ENCODE data around the gene PXYLP1.
"Not testable (repeated sequence)": the region's sequence is repeated elsewhere in the genome, so short reads cannot be mapped to it uniquely, and the experiment has no call there.

Gene PXYLP1

GRCh38 chr3:141274411-141275031 lies 42.9 kb downstream of the PXYLP1 start:
- no peak for DNase-seq

- no peak for DNase-seq
Observed at GRCh38 chr3:141275032-141275422, 43.4 kb downstream of the PXYLP1 start.

- no peak for DNase-seq
Observed at GRCh38 chr3:141275511-141275910, 43.9 kb downstream of the PXYLP1 start.

GRCh38 chr3:141275973-141276372 lies 44.3 kb downstream of the PXYLP1 start:
- DNase-seq = no peak

GRCh38 chr3:141276398-141276797 lies 44.8 kb downstream of the PXYLP1 start:
- no peak for DNase-seq

- no peak for DNase-seq
Observed at GRCh38 chr3:141277451-141277850, 45.8 kb downstream of the PXYLP1 start.

- no peak for DNase-seq
Observed at GRCh38 chr3:141278196-141279076, 46.8 kb downstream of the PXYLP1 start.

GRCh38 chr3:141279077-141279967 lies 47.7 kb downstream of the PXYLP1 start:
- no peak for DNase-seq

GRCh38 chr3:141280086-141280485 lies 48.5 kb downstream of the PXYLP1 start:
- no peak for DNase-seq

GRCh38 chr3:141280690-141281089 lies 49.1 kb downstream of the PXYLP1 start:
- DNase-seq = no peak

- no peak for DNase-seq
Observed at GRCh38 chr3:141285570-141285969, 53.9 kb downstream of the PXYLP1 start.

GRCh38 chr3:141286856-141287255 lies 55.2 kb downstream of the PXYLP1 start:
- DNase-seq = no peak

- no peak for DNase-seq
Observed at GRCh38 chr3:141287326-141287725, 55.7 kb downstream of the PXYLP1 start.

GRCh38 chr3:141288336-141288990 lies 56.8 kb downstream of the PXYLP1 start:
- no peak for DNase-seq

- no peak for DNase-seq
Observed at GRCh38 chr3:141289228-141289772, 57.7 kb downstream of the PXYLP1 start.

- no peak for DNase-seq
Observed at GRCh38 chr3:141291559-141292355, 60.1 kb downstream of the PXYLP1 start.

- no peak for DNase-seq
Observed at GRCh38 chr3:141292356-141293058, 60.9 kb downstream of the PXYLP1 start.

GRCh38 chr3:141294301-141294700 lies 62.7 kb downstream of the PXYLP1 start:
- DNase-seq = no peak

GRCh38 chr3:141294848-141295247 lies 63.2 kb downstream of the PXYLP1 start:
- no peak for DNase-seq

GRCh38 chr3:141300426-141300825 lies 68.8 kb downstream of the PXYLP1 start:
- DNase-seq = not testable (repeated sequence)

Data from SIG-M5 (cell line).